Measurements from ENCODE around the gene RNF175.

RNF175 gene

DNA sequence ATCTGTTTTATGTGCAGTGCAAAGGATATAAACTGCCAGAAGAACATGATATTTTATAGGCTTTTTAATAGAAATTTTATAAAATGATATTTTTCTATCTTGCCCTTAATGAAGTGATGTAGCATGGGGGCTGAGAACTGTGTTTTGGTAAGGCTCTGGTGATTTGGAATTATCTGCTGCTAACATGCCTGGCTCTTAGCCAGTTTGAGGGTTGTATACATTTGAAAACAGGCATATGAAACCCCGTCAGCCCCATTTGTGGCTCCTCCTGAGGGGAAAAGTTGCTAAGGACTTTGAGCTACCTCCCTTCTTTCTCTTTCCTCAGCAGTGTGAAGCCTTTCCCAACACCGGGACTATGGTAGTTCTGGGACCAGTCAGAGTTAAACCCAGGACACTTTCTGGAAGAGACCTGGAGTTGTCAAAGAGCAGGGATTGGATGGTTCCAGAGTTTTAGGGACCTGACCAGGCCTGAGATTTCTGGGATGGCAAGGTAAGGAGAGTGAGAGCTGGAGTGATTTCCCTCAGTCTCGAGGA lies 24.4 kb upstream of the RNF175 start:
- DNase-seq: no peak

DNA sequence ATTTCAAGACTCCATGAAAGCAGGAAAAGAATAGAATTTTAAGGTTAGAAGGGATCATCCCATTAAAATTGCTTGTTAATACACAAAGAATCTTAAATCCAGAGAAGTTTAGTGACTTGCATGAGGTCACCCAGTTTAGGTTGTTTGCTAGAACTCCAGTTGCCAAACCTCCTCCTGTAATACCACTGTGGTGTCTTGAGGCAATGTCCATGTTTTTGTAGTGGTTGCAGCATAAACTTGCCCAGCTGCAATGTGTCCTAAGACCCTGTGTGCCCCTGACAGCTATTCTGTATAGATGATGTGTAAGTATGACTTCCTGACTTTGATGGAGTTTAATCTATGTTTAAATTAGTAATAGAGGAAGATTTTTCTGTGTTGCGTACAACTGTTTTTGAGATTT lies 22.8 kb upstream of the RNF175 start:
- DNase-seq: peak; percentile 25

DNA sequence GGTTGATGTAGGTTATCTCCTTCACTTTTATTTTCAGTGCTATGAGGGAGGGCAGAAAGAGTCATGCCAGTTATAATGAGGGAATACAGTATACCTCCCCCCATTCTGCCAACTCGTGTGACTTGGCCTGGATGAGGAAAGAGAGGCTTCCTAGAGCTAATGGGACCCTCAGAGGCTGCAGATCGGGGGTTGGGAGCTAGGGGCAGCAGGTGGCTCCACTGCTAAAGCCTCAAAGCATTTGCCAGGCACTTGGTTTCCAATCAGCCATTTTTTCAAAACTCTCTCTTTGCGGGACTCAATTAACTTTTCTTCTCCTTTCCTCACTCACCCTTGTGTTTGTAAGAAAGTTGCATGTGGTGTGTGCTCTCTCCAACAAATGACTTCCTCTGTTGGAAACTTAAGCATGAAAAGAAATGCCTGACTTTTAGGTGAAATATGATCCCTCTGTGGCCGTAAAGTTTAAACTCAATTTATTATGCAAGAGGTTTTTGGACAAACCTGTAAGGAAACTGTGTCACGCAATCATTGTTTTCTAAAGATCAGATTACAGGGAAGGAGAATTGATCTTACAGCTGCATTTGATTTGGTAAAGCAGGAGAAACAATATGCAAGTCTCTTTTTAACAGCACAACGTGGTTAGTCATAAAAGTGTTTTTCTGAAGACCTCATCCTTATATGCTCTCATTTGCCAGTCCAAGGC lies 22.0 kb upstream of the RNF175 start:
- DNase-seq: peak; percentile 87

DNA sequence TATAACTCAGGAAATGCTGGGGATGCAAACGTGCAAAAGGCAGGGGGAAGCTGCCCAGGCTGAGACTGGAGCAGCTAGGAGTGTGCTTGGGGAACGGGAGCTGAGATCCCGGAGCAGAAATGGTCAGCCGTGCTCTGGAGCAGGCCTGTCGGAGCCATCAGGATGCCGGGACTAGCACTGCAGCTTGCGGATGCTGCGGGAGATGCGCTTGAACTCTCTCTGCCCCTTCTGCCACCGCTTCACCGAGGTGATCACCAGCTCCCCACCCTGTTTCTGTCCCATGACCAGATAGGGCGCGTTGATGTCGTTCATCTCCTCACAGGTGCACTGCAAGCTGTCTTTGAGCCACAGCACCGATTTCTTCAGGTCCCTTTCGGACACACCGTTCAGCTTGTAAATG lies 21.5 kb upstream of the RNF175 start:
- no peak for DNase-seq

DNA sequence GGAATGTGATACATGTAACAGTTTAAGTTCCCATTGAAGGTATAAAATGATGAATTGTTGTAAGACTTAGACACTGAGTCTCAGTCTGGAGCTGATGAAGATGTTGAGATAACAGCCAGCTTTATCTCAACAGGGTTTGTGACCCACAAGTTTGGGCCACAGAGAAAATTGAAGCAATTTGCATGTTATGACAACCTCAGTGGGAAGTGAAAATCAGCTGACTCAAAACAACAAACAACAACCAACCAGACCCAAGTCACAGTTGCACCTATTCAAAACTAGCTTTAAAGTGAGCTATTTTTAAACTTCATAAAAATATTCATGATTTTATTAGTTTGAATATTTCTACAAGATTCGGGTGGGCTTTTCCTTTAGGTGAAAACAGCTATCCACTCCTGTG lies 21.1 kb upstream of the RNF175 start:
- DNase-seq: no peak

DNA sequence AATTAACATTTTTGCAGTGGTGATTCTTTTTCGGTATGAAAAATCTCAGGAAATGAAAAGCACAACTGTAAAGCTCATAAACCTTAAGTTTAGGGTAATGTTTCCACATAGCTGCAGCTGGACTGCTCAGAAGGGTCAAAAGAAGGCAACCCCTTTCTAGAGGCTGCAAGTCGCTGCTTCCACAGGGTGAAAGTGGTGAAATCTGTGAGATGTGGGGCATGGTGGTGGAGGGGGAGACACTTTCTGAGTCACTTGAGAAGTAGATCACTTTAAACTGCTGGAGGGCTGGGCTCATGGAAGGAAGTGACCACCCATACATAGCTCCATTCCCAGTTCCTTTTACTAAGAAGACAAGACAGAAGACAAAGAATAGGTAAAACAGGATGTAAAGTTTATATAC lies 20.4 kb upstream of the RNF175 start:
- DNase-seq: no peak

DNA sequence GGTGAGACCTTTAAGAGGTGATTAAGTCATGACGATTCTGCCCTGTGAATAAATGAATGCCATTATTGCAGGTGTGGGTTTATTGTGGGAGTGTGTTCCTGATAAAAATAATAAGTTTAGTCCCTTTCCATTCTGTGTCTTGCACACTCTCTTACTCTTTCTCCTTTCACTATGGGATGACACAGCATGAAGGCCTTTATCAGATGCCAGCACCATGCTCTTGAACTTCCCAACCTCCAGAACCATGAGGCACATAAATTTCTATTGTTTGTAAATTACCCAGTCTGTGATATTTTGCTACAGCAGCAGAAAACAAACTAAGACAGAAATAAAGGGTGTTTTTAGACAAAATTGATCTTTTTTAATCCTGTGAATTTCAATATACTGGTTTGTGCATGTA lies 18.6 kb upstream of the RNF175 start:
- DNase-seq: no peak

DNA sequence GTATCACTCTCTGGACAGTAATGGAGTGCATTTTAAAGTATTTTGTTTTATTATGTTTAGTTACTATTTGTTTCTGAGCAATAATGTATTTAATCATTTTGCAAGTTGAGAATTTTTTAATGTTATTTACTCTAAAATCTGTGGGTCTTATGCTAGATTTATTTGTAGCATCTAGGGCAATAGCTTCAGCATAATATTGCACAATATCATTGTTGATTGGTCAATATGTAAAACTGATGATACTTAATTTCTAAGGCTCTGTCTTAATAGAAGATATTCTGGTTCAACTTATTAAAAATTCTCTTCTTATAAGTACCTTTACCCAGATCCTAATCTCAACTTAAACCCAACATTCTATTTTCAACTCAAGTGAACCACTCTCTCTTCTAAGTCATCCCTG lies 17.6 kb upstream of the RNF175 start:
- no peak for DNase-seq

DNA sequence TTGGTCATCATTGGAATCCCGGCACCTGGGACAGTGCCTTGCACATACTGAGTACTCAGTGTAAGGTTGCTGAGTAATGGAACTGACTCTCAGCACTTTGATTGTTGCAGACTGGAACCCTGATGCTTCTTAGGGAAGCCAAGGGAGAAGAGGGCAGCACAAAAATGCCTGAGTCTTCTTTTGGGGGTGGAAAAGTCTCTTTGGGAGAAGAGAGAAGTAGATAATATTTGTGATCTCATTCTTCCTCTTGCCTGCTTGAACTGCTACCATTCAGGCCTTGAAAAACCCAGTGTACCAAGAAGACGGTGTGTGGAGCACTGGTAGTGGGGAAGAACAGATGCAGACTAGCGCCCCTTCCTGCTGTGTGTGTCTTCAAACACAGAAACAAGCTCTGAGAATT lies 16.8 kb upstream of the RNF175 start:
- no peak for DNase-seq

DNA sequence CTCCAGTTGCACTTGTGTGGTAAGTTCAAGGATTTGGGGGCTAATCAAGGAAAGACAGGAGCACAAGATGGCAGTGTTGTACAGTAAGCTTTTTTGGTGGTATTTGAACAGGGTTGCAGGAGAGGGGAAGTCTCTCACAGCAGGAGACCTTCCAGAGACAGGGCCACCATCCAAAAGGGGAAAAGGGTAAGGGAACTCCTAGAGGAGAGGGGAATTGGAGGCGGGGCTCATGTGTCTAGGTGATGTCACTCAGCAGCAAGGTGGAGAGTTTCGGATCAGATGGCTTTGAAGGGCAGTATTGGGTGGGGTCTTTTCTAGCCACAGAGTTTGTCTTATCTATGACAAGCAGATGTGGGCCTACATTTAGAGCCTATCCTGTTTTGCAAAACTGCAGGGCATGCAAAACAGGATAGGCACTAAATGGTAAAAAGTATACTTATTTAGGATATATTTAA lies 13.4 kb upstream of the RNF175 start:
- peak; percentile 25 for DNase-seq

DNA sequence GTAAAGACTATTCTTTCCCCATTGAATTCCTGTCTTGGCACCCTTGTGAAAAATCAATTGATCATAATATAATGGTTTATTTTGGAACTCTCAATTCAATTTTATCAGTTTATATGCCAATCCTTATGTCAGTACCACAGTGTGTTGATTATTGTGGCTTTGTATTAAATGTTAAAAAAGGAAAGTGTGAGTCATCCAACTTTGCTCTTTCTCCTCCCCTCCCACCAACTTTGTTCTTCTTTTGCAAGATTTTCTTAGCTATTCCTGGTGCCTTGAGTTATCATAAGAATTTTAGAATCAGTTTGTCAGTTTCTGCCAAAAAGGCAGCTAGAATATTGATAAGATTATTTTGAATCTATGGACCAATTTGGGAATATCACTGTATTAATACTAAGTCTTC lies 11.2 kb upstream of the RNF175 start:
- DNase-seq: no peak

DNA sequence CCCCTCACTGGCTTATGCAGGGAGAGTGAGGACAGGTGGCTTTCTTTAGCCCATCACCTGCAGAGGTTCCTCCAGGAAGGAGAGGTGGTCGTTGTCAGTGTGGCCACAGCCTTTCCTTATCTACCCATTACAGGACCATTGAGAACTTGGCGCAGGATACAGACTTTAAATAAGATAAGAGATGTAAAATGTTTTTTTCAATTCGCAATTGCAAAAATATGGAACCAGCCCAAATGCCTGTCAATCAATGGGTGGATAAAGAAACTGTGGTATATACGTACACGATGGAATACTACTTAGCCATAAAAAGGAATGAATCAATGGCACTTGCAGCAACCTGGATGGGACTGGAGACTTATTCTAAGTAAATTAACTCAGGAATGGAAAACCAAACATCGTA lies 6.9 kb upstream of the RNF175 start:
- no peak for DNase-seq

DNA sequence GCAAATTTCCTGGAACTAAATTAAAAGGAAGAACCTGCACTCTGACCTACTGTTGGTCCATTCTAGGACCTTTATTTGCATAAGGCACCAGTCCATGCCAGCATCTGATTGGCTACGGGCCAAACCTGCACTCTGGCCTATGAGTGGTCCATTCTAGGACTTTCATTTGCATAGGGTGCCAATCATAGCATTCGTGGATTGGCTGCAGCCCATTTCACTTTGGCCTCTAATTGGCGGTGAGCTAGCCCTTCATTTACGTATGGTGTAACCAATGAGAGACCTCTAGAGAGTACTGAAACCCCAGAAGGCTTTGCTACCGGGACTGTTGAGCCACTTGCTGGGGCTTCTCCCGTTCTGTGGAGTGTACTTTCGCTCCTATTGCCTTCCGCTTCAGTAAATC lies 6.1 kb upstream of the RNF175 start:
- no peak for DNase-seq

DNA sequence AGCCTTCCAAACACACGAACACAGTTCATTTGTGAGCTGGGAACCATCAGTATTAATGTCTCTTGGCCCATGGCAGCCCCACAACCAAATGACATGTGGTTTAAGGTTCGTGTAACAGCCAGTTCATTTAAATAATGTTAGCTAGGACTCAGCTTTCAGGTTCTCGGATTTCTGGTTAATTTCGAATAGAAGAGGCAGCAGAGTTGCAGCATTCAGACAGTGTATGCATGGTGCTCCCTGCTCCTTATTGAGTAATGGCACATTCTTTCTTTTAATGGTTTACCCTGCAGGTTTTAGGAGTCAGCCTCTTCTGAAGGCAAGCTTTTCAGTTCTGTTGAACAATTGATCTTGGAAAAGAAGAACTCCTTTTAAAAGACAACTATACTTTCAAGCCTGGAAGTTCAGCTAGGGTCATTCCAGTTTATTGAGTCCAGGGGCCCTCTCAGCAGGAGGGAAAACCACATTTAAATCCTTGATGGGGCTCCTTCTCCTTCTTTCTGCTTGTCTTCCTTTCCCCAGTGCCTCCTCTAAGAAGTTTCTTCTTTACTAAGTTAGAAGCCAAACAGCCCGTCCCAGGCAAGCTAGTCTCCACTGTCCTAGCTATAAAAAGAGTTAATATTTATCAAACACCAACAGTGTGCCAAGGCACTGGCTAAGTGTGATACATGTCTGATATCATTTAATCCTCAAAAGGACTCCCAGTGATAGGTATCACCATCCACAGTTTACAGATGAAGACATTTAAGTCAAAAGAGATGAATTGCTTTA lies 5.0 kb upstream of the RNF175 start:
- DNase-seq: no peak

DNA sequence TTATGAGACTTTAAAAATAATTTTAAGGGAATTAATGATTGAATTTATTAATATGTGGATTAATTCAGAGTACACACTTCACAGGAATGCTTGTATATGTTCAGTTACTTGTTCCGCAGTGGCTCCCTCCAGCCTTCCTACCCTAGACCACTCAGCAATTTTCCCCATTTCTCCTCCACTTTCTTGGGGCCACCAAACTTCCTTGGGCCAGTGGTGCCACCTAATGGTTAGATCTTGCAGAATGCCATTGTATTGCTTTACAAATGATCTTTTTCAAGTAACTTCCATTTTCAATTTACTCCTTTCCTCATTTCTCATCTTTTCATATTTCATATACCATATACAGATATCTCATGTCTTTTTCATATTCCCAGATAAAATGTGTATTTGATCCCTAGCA lies 3.6 kb upstream of the RNF175 start:
- no peak for DNase-seq

DNA sequence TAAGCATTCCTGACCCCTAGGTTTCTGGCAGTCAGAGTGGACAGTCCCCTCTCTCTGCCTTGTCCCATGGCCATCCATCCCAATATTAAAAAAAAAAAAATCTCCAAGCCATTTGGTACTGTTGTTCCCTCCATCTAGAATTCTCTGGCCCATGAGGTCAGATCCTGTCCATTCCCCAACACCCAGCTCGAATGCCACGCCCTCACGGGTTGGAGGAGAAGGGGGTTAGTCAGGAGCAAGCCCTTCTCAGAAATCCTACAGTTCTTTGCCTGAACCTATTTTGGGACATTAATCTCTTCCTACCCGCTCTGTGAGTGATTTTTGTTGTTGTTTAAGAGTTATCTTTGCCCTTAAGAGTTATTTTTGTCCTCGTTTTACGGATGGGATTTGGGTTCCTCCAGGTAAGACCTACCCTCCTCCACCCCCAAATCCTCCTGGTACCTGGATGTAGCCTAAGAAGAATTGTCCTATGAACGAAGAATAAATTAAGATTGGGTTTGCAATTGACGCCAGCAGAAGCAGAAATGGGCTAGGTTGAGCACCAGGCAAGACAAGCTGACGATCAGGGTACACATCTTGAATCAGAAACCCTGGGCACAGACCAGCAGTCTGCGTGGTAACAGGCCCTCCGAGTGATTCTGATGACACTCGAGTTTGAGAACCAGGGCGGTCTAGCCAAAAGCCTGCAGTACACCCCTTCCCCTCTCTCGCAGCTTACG lies 977 bp downstream of the RNF175 start:
- no peak for DNase-seq

DNA sequence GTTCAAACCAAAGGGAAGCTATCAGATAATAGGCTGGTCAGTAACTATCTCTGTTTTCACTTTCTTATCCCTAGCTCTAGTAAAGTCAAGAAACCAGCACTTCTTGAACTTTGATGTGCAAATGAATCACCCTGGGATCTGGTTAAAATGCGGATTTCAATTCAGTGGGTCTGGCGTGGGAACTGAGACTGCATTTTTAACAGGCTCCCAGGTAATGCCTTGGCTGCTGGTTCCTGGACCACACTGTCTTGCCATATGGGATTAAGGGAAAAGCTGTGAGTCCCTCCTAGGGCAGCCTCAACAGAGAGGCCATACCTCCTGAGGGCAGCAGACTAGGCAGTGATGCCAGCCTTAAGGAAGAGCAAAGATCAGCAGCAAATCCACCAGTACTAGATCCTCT lies 1.7 kb downstream of the RNF175 start:
- DNase-seq: no peak

DNA sequence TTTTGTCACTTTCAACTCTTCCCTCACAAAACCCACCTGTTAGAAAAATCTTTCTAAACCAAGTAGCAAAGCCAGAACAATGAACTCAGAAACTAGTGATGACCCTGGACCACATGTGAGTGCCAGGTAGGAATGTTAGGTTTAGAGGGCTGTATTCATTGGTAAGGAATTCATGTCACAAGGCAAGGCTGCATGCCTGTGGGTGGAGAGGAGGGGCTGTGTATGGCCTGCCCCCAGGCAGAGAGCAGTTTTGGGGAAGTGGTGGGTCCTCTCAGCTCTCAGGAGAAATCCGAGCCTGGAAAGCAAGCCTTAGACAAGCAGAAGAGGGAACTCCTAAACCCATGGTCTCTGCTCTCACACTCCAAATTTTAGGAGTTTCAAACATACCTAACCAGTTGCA lies 2.4 kb downstream of the RNF175 start:
- peak; percentile 51 for DNase-seq

DNA sequence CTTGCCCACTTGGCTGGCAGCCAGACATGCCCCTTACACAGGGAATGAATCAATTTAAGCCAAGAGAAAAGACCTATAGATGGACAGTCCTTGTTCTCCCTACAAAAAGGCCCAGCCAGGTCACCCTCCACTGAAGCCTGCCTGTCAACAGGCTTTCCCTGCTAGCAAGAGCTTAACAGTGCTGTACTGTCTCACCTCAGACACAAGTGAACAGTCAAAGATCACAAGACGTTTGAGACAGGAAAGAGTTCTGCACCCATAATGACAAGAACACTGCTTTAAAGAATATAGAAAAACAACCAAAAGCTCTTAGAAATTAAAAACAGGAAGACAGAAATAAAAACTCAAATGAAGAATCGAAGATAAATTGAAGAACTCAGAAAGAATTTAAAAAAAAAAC lies 4.6 kb downstream of the RNF175 start:
- no peak for DNase-seq

DNA sequence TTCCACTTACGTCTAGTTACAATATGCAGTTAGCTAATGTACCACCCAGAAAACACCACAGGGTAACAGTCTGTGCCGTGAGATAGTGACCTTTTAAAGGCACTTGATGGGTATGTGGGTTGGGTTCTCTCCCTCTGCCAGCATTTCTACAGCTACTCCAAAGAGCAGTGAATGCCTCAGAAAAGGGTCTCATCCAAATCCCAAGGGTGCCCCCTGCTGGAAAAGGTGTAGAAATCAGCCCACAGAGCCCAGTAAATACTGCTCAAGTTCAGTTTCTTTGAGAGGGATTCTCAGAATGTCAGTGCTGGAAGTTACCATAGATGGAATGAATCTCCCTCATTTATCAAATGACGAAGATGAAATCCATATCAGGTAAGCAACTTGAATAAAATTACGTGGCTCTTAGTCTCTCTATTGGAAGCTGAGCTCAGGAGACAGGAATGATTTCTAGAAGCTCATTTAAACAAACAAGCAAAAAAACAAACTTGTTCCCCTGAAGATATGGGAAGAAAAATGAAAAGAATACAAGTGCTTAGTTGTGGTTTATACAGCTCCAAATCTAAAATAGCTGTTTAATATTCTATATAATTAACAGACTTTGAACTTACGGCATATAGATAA lies 9.5 kb downstream of the RNF175 start:
- peak; percentile 75 for DNase-seq

DNA sequence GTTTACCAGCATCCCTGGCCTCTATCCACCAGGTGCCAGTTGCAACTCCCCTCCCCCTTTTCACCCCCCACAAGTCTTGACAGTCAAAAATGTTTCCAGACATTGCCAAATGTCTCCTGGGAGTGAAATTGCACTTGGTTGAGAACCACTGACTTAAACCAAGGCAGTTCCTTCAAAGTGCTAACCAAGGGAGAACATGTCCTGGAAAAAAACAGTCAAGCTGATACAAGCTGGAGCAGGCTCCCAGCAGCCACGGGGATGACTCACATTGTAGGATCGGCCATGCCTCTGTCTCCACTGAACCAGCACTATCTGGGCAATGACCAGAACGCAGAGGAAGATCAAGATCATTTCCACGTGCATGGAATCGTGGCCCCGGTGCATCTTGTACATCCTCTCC lies 11.4 kb downstream of the RNF175 start:
- DNase-seq: peak; percentile 67

DNA sequence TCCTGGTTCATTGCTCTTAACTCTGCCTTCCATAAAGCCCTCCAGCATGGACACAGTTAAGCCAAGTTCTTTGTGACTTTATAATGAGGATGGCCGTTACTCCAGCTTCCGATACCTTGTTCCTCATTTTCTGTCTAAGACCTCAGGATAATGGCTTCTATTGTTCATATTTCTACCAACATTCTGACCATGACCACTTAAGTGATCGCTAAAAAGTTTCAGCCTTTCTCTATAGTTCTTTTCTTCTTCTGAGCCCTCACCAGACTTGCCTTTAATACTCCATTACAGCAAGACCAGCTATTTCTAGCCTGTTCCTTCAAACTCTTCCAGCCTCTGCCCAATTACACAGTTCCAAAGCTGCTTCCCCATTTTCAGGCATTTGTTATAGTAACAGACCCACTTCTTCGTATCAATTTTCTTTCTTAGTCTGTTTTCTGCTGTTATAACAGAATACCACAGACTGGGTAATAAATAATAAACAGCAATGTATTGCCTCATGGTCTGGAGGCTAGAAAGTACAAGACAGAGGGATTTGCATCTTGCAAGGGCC lies 12.3 kb downstream of the RNF175 start:
- no peak for DNase-seq

DNA sequence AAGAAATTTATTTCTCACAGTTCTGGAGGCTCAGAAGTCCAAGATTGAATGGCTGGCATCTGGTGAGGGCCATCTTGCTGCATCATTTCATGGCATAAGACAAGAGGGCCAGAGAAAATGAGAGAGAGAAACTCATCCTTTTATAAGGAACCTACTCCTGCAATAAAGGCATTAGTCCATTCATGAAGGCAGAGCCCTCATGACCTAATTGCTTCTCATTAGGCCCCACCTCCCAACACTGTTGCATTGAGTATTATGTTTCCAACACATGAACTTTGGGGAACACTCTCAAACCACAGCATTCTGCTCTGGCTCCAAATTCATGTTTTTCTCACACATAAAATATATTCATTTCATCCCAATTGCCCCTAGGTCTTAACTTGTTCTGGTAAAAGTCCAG lies 14.2 kb downstream of the RNF175 start:
- DNase-seq: no peak

Measured in fibroblast of skin of right biceps (primary cell).